HG02840 (cell line): ENCODE data around the gene PGBD5.
"Not testable (repeated sequence)": the region's sequence is repeated elsewhere in the genome, so short reads cannot be mapped to it uniquely, and the experiment has no call there.

Experiments used
- ATAC-seq: cut with Tn5 transposase; IDR thresholded peaks from one replicate; pipeline ENCODE4 v1.9.1; 2021; ENCODE audit warnings: mild to moderate bottlenecking, moderate library complexity, moderate number of reproducible peaks; ENCODE audit not compliant: unreplicated experiment, low FRiP score

Gene PGBD5, protein sequence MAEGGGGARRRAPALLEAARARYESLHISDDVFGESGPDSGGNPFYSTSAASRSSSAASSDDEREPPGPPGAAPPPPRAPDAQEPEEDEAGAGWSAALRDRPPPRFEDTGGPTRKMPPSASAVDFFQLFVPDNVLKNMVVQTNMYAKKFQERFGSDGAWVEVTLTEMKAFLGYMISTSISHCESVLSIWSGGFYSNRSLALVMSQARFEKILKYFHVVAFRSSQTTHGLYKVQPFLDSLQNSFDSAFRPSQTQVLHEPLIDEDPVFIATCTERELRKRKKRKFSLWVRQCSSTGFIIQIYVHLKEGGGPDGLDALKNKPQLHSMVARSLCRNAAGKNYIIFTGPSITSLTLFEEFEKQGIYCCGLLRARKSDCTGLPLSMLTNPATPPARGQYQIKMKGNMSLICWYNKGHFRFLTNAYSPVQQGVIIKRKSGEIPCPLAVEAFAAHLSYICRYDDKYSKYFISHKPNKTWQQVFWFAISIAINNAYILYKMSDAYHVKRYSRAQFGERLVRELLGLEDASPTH

DNA sequence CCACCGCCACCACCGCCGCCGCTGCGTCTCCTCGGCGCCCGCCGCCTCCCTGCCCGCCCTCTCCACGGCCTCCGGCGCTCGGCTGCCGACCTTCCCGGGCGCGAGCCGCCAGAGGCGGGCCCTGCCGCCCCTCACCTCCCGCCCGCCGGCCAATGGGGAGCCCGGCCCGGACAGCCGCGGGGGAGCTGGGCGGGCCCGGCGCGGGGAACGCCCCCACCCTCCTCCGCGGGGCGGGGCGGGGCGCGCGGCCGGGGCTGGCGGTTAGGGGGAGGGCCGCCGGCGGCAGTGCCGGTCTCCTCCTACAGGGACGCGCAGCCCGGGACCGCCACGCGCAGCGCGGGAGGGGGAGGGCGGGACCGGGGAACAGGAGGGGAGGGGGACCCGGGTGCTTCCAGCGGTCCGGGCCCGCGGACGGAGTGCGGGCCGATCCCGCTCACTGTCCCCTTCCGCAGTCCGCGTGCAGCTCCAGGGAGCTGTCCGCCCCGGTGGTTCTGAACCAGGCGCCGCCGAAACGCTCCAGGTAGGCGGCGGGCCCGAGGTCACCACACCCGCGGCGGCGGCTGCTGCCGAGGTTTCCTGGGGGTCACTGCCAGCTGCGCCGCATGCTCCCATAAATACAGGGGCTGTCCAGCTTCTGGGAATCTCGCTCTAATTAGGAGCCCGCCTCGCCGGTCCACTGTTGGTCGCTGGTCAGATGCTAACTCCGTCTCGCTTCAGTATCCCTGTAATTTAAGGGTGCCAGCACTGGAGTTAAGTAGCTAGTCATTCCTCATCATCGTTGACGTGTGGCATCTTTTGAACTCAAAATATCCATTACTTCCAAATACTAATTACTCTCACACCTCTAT is at the start of gene PGBD5:
Gene PGBD5 (minus strand): TSS at position 87 of the 848 bp plus-strand sequence. CDS start 404 bp downstream, outside the sequence.
- peak; percentile 60 for ATAC-seq

DNA sequence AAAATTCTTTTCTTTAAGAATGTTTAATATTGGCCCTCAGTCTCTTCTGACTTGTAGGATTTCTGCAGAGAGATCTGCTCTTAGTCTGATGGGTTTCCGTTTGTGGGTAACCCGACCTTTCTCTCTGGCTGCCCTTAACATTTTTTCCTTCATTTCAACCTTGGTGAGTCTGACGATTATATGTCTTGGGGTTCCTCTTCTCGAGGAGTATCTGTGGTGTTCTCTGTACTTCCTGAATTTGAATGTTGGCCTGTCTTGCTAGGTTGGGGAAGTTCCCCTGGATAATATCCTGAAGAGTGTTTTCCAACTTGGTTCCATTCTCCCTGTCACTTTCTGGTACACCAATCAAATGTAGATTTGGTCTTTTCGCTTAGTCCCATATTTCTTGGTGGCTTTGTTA is 48.8 kb upstream of the PGBD5 start:
- ATAC-seq: not testable (repeated sequence)

- not testable (repeated sequence) for ATAC-seq
Measured at GRCh38 chr1:230470750-230471149, 44.6 kb upstream of the PGBD5 start.

GRCh38 chr1:230469271-230469670 is 43.1 kb upstream of the PGBD5 start:
- no peak for ATAC-seq

DNA sequence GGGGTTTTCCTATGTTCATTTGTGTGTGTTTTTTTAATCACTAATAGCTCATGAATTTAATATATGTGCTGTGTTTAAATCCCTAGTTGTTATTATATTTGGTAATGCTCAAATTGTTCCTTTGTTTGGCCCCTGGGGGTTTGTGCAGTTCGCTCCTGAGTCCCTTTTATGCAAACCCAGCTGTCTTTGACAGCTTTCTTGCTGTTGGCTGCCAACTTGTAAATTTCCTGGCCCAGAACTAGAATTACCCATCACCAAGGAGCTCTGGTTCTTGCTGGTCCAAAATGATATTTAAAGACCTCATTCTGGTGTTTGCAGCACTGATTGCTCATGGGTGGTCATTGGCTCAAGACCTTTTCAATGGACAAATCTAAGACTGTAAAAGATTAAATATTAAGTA is 39.6 kb upstream of the PGBD5 start:
- ATAC-seq: no peak

DNA sequence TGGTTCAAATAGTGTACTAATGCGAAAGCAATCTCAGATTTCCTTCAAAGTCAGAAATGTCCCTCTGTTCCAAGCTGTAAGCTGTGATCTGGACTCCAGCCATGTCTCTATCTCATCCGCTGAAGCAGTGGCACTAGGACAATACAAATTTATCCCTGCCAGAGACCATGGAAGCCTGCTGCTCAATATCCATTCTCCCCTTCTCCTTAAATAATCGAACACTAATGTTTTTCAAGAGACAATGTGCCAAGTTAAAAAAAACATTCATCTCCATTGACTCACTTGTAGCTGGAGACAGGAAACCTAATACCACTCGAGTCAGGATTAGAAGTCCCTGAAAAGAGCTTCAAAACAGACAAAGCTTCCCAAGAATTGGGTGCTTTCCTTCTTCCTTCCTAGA is 38.5 kb upstream of the PGBD5 start:
- no peak for ATAC-seq

DNA sequence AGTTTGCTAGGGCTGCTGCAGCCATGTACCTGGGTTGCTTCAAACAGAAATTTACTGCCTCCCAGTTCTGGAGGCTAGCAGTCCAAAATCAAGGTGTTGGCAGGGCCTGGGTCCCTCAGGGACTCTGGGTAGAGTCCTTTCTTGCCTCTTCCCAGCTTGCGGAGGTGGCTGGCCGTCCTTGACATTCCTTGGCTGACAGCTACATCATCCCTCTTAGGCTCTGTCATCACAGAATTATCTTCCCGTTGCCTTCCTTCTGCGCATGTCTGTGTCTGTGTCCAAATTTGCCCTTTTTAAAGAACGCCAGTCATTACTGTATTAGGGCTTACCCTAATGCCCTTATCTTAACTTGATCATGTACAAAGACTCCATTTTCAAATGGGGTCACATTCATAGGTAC is 37.6 kb upstream of the PGBD5 start:
- no peak for ATAC-seq

DNA sequence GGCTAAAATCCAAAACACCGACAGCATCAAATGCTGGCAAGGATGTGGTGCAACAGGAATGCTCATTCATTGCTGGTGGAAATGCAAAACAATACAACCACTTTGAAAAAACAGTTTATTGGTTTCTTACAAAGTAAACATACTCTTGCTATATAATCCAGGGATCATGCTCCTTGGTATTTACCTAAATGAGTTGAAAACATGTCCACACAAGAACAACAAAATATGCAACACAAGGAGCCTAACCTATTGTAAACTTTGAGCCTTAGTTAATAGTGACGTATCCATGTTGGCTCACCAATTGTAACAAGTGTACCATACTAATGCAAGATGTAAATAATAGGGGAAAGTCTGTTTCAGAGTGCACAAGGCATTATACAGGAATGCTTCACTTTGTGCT is 37.2 kb upstream of the PGBD5 start:
- no peak for ATAC-seq

GRCh38 chr1:230459465-230459864 is 33.3 kb upstream of the PGBD5 start:
- ATAC-seq: no peak

GRCh38 chr1:230458509-230458908 is 32.4 kb upstream of the PGBD5 start:
- ATAC-seq: no peak

GRCh38 chr1:230456478-230456877 is 30.3 kb upstream of the PGBD5 start:
- no peak for ATAC-seq

- ATAC-seq: no peak
Measured at GRCh38 chr1:230455291-230455690, 29.2 kb upstream of the PGBD5 start.

- no peak for ATAC-seq
Measured at GRCh38 chr1:230453377-230453776, 27.2 kb upstream of the PGBD5 start.

DNA sequence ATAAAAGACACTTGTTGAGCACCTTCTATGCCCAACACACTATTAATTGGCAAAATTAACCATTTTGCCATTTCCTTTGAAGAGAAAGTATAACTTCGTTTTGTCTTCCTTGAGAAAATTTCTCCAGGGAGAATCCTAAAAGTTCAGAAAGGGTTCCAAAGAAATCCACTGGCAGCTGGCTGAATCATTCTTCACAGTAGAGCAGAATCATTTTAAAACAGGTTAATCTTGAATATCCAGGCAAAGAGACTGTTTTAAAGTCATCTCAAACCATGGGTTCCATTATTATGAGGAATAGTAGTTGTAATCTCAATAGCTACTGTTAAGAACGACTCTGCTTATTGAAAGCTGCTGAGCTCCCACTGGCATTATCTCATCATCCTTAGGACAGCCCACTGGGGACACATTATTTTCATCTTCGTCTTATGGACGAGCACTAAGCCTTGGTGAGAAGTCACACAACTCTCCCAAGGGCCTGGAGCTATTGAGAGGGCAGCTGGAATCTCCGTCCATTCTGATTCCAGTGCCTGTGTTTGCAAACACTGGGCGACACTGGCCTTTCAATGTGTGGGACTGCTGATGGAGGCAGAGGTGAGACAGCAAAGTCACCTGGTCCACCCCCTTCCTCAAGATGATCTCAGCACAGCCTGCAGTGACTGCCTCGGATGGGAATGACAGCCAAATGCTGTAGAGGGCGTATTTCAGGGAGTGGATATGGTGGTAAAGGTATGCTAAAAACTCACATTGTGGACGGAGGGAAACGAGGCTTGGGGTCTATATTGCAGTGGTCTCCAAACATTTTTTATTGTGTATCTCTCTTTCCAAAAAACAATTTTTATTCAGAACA is 15.3 kb upstream of the PGBD5 start:
- no peak for ATAC-seq

DNA sequence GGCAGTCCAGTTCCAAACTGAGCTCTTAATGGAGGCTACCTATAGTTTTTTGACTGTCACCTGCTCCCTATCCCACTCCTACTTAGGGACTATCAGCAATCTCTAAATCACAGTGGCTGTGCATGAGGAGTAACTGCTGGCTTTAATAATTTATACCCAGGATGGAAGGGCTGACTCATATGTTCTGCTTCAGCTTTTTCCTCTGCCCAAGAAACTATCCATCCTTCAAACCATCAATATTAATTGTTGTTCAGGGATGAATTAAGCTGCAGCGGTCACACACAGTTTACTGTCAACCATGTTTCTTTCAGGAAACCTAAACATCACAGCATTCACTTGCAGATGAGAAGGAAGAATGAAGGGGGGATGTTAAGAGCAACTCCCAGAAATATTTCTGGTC is 9.0 kb upstream of the PGBD5 start:
- no peak for ATAC-seq

- ATAC-seq: no peak
Measured at GRCh38 chr1:230431527-230431926, 5.4 kb upstream of the PGBD5 start.

DNA sequence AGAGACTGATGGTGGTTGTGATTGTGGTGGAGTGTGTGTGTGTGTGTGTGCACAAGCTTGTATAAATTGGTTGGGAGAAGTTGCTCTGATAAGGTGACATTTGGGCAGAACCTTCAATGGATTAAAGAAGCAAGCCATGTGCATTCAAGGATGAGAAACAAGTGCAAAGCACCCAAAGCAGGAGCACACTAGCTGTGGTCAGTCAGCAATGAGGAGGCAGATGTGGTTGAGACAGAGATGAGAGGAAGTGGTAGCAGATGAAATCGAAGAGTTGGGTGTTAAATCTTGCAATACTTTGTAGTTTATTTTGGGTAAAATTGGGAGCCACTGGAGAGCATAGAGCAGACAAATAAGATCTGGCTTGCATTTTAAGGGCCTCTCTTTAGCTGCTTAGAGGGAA is 4.4 kb upstream of the PGBD5 start:
- no peak for ATAC-seq

- no peak for ATAC-seq
Measured at GRCh38 chr1:230429067-230429735, 3.1 kb upstream of the PGBD5 start.

GRCh38 chr1:230427981-230428380 is 1.8 kb upstream of the PGBD5 start:
- ATAC-seq: no peak
